Activated naive CD4-positive, alpha-beta T cell treated with anti-CD3 and anti-CD28 coated beads, Interleukin-2, amount 10 ng/mL, durations not matched to agents 7 days and 5 days (primary cell): ENCODE measurements around the gene SYNJ2.
A peak's percentile ranks its signal among the peaks of the same experiment; 100 is the strongest.

Source experiments
- CTCF ChIA-PET: fragments of 350-600 bp; sonication (Branson Sonifier 250); formaldehyde crosslinking; loops from one replicate; lab custom pipeline; 2021; ENCODE audit warnings: antibody characterized with exemption; lab: Charles Lee
- DNase-seq: peaks from one replicate; pipeline ENCODE4 v3.0.0-alpha.2; 2020
- H3K27ac Mint-ChIP-seq: one replicate; pipeline ENCODE4 v1.8.0; 2021; ENCODE audit warnings: mild to moderate bottlenecking, moderate library complexity, mixed read lengths
- H3K27me3 Mint-ChIP-seq: one replicate; pipeline ENCODE4 v1.8.0; 2021; ENCODE audit warnings: mild to moderate bottlenecking, mixed read lengths
- H3K36me3 Mint-ChIP-seq: one replicate; pipeline ENCODE4 v1.8.0; 2021; ENCODE audit warnings: mixed read lengths
- H3K4me1 Mint-ChIP-seq: one replicate; pipeline ENCODE4 v1.8.0; 2021; ENCODE audit warnings: mixed read lengths
- H3K4me3 Mint-ChIP-seq: one replicate; pipeline ENCODE4 v1.8.0; 2021; ENCODE audit warnings: mild to moderate bottlenecking, moderate library complexity, mixed read lengths
- H3K9me3 Mint-ChIP-seq: one replicate; pipeline ENCODE4 v1.8.0; 2021; ENCODE audit warnings: mixed read lengths

The SYNJ2 gene

GRCh38 chr6:158078320-158078719 is 96.7 kb downstream of the SYNJ2 start:
- H3K9me3 Mint-ChIP-seq: no peaks in the 10 kb centered on the region
- H3K4me1 Mint-ChIP-seq: peaks cover 2% of the 10 kb centered on the region
- H3K27me3 Mint-ChIP-seq: no peaks in the 10 kb centered on the region
- H3K36me3 Mint-ChIP-seq: peaks cover 60% of the 10 kb centered on the region
- CTCF ChIA-PET: no interaction called here
- DNase-seq: no peak
- H3K4me3 Mint-ChIP-seq: no peak overlapping the region
- H3K27ac Mint-ChIP-seq: no peak overlapping the region

GRCh38 chr6:158080849-158081656 is 99.4 kb downstream of the SYNJ2 start:
- no peak overlapping the region for H3K4me3 Mint-ChIP-seq
- H3K36me3 Mint-ChIP-seq: peaks cover 73% of the 10 kb centered on the region
- CTCF ChIA-PET: interaction anchor here (1.1 kb wide), 1 partner anchor 9 kb away, joined by 3 read pairs; no protein-coding TSS in a partner anchor
- no peaks in the 10 kb centered on the region for H3K9me3 Mint-ChIP-seq
- no peak overlapping the region for H3K27ac Mint-ChIP-seq
- H3K27me3 Mint-ChIP-seq: no peaks in the 10 kb centered on the region
- DNase-seq: no peak
- peaks cover 5% of the 10 kb centered on the region for H3K4me1 Mint-ChIP-seq

GRCh38 chr6:158081657-158081935 is 99.9 kb downstream of the SYNJ2 start:
- no peak for DNase-seq
- H3K4me1 Mint-ChIP-seq: peaks cover 10% of the 10 kb centered on the region
- no peaks in the 10 kb centered on the region for H3K9me3 Mint-ChIP-seq
- peaks cover 72% of the 10 kb centered on the region for H3K36me3 Mint-ChIP-seq
- H3K27me3 Mint-ChIP-seq: no peaks in the 10 kb centered on the region
- H3K27ac Mint-ChIP-seq: no peak overlapping the region
- no peak overlapping the region for H3K4me3 Mint-ChIP-seq
- CTCF ChIA-PET: no interaction called here

DNA sequence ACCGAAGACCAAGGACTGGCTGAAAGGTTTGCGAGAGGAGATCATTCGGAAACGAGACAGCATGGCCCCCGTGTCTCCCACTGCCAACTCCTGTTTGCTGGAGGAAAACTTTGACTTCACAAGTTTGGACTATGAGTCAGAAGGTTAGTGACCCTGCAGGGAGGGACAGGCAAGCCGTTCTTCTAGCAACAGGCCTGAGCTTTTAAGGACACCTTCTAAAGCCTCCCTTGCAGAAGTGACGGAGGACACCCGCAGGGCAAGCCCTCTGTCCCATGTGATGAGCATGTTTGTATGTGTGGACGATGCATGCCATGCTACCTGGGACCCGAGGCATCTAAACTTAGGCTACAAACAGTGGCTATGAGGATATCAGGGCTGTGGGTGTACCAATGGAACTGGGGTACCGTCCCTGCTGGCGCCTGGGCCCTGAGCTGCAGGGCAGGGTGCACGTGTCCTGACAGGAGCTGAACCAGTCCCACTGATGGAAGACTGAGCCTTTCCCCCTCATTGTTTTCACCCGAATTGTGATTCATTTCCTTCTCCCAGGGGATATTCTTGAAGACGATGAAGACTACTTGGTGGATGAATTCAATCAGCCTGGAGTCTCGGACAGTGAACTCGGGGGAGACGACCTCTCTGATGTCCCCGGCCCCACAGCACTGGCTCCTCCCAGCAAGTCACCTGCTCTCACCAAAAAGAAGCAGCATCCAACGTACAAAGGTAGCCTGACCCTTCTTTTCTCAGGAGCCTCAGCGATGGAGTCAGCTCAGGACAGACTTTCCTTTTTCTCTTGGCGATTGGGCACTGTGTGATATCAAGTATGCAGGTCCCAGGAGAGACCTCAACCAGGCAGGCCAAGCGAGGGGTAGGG is 102.0 kb downstream of the SYNJ2 start:
- DNase-seq: no peak
- Mint-ChIP-seq H3K9me3 (no peaks in the 10 kb centered on the region), H3K4me3 (no peak overlapping the region), H3K36me3 (peaks cover 71% of the 10 kb centered on the region), H3K4me1 (peaks cover 19% of the 10 kb centered on the region), H3K27ac (no peak overlapping the region), H3K27me3 (no peaks in the 10 kb centered on the region)
- CTCF ChIA-PET: interaction anchor here (1.4 to 1.5 kb wide), 2 partner anchors 9 to 14 kb away, joined by 3 read pairs; no protein-coding TSS in a partner anchor

DNA sequence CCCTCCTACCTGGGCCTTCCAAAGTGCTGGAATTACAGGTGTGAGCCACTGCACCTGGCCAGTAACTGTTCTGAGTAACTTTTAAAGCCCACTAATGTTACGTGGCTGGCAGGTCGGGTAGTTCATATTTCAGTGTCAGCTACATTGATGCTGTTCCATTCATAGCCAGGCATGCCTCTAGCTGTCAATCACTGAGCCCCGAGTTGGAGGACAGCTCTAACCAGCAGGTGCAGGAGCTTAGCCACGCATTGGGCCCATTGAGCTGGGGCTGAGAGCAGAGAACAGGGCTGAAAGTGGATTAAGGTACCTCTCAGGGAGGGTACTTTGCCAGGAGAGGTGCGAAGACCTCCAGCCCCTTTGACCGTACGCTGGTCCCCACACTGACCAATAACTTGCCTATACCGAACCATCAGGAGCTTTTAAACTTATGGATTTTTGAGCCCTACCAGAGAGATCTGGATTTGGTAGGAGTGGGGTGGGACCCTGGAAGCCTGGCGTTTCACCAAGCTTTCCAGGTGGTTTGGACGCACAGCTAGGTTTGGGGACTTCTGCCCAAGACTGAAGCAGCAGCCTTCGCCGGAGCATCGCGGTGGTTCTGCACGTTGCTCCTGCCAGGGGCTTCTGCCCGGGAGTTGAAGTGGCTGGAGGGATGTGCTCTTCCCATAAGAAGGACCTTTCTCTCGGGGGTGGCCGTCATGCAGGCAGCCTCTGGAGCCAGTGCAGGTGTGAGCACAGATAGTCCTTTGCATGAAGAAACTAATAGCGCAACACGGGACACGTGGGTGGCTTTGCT is 103.8 kb downstream of the SYNJ2 start:
- CTCF ChIA-PET: interaction anchor here (1.6 kb wide), 1 partner anchor 13 kb away, joined by 8 read pairs; no protein-coding TSS in a partner anchor
- Mint-ChIP-seq H3K9me3 (no peaks in the 10 kb centered on the region), H3K4me3 (no peak overlapping the region), H3K36me3 (peaks cover 82% of the 10 kb centered on the region), H3K4me1 (peaks cover 19% of the 10 kb centered on the region), H3K27ac (no peak overlapping the region), H3K27me3 (no peaks in the 10 kb centered on the region)
- DNase-seq: no peak

DNA sequence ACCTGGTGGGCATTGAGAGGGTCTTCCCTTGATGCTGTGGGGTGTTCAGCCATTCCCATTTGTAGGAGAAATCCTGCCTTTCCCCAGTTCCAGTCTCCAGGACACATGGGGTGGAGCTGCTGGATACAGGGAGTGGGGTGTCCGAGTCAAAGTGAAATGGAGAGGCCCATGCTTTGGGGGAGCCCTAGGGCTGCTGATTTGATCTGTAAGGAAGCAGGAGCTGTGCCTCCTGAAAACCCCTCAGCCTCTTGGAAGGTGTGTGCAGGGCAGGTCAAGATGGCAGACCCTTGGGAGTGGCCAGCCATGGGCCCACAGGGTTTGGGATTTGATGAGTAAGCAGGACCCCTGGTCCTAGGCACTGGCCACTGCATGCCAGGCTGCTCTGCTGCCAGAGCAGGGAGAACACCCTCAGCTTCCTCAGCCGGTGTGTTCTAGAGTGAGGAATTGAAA is 104.4 kb downstream of the SYNJ2 start:
- H3K4me3 Mint-ChIP-seq: no peak overlapping the region
- DNase-seq: no peak
- H3K9me3 Mint-ChIP-seq: no peaks in the 10 kb centered on the region
- H3K36me3 Mint-ChIP-seq: peaks cover 76% of the 10 kb centered on the region
- peaks cover 19% of the 10 kb centered on the region for H3K4me1 Mint-ChIP-seq
- CTCF ChIA-PET: interaction anchor here (0.7 to 1.6 kb wide), 3 partner anchors 14 to 329 kb away, joined by 3 to 8 read pairs (median 4); no protein-coding TSS in a partner anchor
- peak overlapping the region; percentile 33 for H3K27ac Mint-ChIP-seq
- no peaks in the 10 kb centered on the region for H3K27me3 Mint-ChIP-seq

DNA sequence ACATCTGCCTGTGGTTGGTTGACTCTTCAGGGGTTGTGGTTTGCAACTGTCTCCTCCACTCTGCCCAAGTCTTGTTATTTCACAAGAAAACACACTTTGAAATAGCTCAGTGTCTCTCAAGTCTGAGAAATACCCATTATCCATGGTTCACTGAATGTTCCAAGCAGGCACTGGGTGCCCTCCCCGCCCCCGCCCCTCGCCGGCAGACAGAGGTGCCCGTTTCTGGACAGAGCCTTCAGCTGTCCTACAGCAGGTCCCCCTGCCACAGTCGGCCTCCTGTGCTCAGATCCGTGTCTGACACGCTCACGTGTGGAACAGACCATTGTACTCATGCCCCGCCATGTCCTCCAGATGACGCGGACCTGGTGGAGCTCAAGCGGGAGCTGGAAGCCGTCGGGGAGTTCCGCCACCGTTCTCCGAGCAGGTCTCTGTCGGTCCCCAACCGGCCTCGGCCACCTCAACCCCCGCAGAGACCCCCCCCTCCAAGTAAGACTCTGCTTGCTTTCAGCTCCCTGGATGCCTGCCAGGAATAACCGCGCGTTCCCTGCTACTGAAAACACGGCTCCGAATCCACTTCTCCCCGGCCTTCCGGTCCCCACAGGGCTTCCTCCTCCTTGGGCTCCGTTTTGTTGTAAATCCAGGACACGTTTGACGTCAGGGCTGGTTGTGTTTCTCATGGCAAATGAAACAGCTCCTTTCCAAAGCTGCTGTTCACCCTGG is 105.0 kb downstream of the SYNJ2 start:
- H3K36me3 Mint-ChIP-seq: peaks cover 72% of the 10 kb centered on the region
- H3K4me1 Mint-ChIP-seq: peaks cover 19% of the 10 kb centered on the region
- CTCF ChIA-PET: interaction anchor here (0.7 to 0.8 kb wide), 2 partner anchors 14 to 330 kb away, joined by 3 to 4 read pairs; no protein-coding TSS in a partner anchor
- H3K4me3 Mint-ChIP-seq: no peak overlapping the region
- no peaks in the 10 kb centered on the region for H3K9me3 Mint-ChIP-seq
- H3K27ac Mint-ChIP-seq: peak overlapping the region; percentile 42
- H3K27me3 Mint-ChIP-seq: no peaks in the 10 kb centered on the region
- peak; percentile 39 for DNase-seq

- DNase-seq: no peak
- Mint-ChIP-seq H3K27me3 (no peaks in the 10 kb centered on the region), H3K4me1 (peaks cover 19% of the 10 kb centered on the region), H3K36me3 (peaks cover 74% of the 10 kb centered on the region), H3K27ac (peak overlapping the region; percentile 42), H3K9me3 (no peaks in the 10 kb centered on the region), H3K4me3 (no peak overlapping the region)
- CTCF ChIA-PET: no interaction called here
These were observed 105.7 kb downstream of the SYNJ2 start for GRCh38 chr6:158087224-158087867.

- no peaks in the 10 kb centered on the region for H3K27me3 Mint-ChIP-seq
- no peaks in the 10 kb centered on the region for H3K4me1 Mint-ChIP-seq
- H3K27ac Mint-ChIP-seq: no peak overlapping the region
- H3K4me3 Mint-ChIP-seq: no peak overlapping the region
- H3K36me3 Mint-ChIP-seq: peaks cover 56% of the 10 kb centered on the region
- no peak for DNase-seq
- CTCF ChIA-PET: interaction anchor here (1.1 kb wide), 1 partner anchor 10 kb away, joined by 3 read pairs; no protein-coding TSS in a partner anchor
- H3K9me3 Mint-ChIP-seq: no peaks in the 10 kb centered on the region
These were observed 111.1 kb downstream of the SYNJ2 start for GRCh38 chr6:158092806-158093205.

DNA sequence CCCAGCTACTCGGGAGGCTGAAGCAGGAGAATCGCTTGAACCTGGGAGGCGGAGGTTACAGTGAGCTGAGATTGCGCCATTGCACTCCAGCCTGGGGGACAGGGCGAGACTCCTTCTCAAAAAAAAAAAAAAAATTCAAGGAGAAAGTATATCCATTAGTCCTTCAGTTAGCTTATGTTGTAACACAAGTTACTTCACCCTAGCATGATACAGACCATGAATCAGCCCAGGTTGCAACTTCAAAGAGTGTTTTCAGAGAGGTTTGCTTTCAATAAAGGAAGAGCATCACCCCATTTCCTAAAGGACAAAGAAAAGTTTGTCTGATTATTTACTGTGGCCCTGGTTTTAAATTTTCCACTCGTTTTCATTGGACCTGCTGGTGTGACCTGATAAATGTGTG is 113.4 kb downstream of the SYNJ2 start:
- H3K36me3 Mint-ChIP-seq: peaks cover 41% of the 10 kb centered on the region
- H3K27me3 Mint-ChIP-seq: no peaks in the 10 kb centered on the region
- no peaks in the 10 kb centered on the region for H3K9me3 Mint-ChIP-seq
- DNase-seq: no peak
- no peak overlapping the region for H3K27ac Mint-ChIP-seq
- H3K4me1 Mint-ChIP-seq: no peaks in the 10 kb centered on the region
- CTCF ChIA-PET: interaction anchor here (1.7 kb wide), 1 partner anchor 21 kb away, joined by 3 read pairs; no protein-coding TSS in a partner anchor
- no peak overlapping the region for H3K4me3 Mint-ChIP-seq

DNA sequence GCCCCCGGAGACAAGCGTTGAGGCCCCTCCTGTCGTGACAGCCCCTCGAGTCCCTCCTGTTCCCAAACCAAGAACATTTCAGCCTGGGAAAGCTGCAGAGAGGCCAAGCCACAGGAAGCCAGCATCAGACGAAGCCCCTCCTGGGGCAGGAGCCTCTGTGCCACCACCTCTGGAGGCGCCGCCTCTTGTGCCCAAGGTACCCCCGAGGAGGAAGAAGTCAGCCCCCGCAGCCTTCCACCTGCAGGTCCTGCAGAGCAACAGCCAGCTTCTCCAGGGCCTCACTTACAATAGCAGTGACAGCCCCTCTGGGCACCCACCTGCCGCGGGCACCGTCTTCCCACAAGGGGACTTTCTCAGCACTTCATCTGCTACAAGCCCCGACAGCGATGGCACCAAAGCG is 114.0 kb downstream of the SYNJ2 start:
- no peak overlapping the region for H3K4me3 Mint-ChIP-seq
- H3K27ac Mint-ChIP-seq: no peak overlapping the region
- CTCF ChIA-PET: interaction anchor here (1.7 kb wide), 1 partner anchor 22 kb away, joined by 3 read pairs; no protein-coding TSS in a partner anchor
- no peaks in the 10 kb centered on the region for H3K9me3 Mint-ChIP-seq
- DNase-seq: no peak
- no peaks in the 10 kb centered on the region for H3K27me3 Mint-ChIP-seq
- peaks cover 36% of the 10 kb centered on the region for H3K36me3 Mint-ChIP-seq
- H3K4me1 Mint-ChIP-seq: no peaks in the 10 kb centered on the region

DNA sequence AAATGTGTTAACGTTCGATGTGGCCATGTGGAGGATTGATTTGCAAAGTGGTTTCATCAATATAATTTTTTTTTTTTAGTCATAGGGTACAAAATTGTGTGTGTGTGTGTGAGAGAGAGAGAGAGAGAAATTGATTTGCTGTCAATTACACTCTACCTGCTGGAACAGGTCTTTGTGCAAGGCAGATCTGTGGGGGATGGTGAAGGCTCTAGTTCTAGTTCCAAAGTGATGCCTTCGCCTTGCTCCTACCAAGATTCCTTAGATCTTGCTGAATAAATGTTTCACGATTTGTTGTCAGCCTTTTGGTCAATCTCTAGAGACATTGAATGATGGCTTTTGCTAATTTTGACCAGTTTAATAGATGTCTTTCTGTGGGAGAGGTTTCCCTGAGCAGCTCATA is 121.6 kb downstream of the SYNJ2 start:
- Mint-ChIP-seq H3K4me3 (no peak overlapping the region), H3K9me3 (no peaks in the 10 kb centered on the region), H3K27ac (no peak overlapping the region)

DNA sequence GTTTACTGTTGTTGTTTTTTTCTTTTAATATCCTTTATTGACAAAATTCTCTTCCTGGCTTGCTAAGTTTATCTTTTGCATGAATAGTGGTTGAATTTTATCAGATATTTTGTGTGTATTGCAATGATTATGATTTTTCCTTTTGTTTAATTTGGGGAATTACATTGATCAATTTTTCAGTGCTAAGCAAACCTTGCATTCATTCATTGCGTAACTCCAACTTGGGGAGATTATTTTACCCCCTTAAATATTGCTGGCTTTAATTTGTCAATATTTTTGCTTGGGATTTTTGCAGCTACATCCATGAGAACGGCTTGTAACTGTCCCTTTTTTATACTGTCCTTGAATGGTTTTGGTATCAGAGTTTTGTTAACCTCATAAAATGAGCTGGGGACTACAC is 123.0 kb downstream of the SYNJ2 start:
- H3K9me3 Mint-ChIP-seq: no peaks in the 10 kb centered on the region
- H3K4me3 Mint-ChIP-seq: no peak overlapping the region
- H3K27ac Mint-ChIP-seq: no peak overlapping the region
- peaks cover 11% of the 10 kb centered on the region for H3K36me3 Mint-ChIP-seq
- no peaks in the 10 kb centered on the region for H3K27me3 Mint-ChIP-seq
- CTCF ChIA-PET: no interaction called here
- DNase-seq: no peak
- no peaks in the 10 kb centered on the region for H3K4me1 Mint-ChIP-seq

More for the DNA sequence above, 121.6 kb downstream of the SYNJ2 start:
- Mint-ChIP-seq H3K4me1 (no peaks in the 10 kb centered on the region), H3K36me3 (peaks cover 9% of the 10 kb centered on the region), H3K27me3 (no peaks in the 10 kb centered on the region)
- no peak for DNase-seq
- CTCF ChIA-PET: no interaction called here
